Stimulated activated CD4-positive, alpha-beta T cell treated with anti-CD3 and anti-CD28 coated beads, Interleukin-12 subunit alpha, Interleukin-12 subunit beta, amount 100 ng/mL, for 24 hours (primary cell): ENCODE results near the gene KIAA1671.
"Not testable (repeated sequence)": the region's sequence is repeated elsewhere in the genome, so short reads cannot be mapped to it uniquely, and the experiment has no call there.

Experiments used
- DNase-seq, 2 experiments: peaks; one replicate each; pipeline ENCODE4 v3.0.0-alpha.2; 2020; ENCODE audit warnings: low read depth in 2 of 2

Gene KIAA1671

DNA sequence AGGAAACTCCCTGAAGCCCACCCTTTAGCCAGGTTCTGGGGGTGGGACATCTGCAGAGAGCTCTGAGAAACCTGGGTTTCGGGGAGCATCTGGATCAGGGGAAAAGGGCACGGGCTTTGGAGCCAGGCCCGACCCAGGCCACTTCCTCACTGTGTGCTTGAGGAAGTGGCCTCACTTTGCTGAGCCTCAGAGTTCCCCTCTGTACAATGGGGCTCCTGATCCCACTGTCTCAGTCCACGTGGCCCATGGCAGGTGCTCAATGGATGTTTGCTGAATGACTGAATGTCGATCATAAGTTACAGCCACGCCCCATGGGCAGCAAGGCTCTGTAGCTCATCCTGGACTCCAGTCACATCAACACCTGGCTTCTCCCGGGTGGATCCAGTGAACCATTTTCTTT lies 248.5 kb downstream of the KIAA1671 start:
- no peak for DNase-seq

GRCh38 chr22:25201557-25202273 lies 249.2 kb downstream of the KIAA1671 start:
- no peak for DNase-seq

DNA sequence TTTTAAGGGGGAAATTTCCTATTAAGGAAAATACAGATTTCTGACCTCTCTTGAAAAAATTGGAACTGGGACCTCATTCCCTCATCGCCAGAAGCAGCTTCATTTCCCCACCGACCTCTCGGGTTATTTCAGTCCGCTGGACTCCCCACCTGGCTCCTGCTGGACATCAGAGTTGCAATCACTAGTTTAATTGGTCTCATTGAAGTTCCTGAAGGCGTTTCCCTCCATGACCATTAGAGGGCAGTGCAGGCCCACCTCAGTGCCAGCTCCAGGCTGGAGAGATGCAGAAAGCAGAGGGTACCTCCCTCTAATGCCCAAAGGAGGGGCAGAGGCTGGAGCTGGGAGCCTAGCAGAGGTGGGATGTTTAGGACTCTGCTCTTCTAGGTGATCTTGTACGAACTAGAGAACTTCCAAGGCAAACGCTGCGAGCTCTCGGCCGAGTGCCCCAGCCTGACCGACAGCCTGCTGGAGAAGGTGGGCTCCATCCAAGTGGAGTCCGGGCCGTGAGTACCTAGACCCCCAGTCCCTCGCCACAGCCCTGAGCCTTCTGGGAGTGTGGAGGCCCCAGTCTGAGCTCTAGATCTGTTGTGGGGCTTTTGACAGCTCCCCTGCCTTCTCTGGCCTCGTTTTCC lies 249.9 kb downstream of the KIAA1671 start:
- peak; percentile 33 to 54 for DNase-seq

- DNase-seq: no peak
Measured at GRCh38 chr22:25203082-25203481, 250.6 kb downstream of the KIAA1671 start.

DNA sequence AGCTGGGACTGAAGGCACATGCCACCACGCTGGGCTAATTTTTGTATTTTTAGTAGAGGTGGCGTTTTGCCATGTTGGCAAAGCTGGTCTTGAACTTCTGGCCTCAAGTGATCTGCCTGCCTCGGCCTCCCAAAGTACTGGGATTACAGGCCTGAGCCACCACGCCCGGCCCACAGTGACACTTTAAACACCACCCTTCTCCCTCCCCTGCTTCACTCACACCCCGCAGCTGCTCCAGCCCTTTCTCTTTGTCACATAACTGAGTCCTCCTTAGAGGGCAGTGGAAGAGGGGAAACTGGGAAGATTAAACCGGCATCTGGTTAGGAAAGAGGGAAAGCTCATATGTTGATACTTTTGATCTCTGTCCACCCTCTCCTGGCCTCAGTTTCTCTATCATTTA lies 252.0 kb downstream of the KIAA1671 start:
- DNase-seq: not testable (repeated sequence)

DNA sequence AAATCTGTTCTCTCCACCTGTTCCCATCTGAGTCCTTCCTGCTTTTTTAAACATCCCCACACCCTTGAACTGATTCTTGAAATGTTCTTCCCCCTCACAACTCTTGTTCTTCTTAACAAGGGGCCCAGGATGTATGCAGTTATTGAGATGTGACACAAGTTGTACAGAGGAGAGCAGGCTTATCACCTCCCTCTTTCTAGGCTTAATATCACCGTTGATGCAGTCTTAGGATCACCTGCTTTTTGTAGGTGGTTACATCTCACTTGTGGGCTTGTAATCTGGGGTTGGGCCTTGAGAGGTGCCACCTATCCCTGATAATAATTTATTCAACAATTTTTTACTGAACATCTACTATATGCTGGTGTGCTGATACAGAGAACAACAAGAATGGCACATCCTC lies 253.3 kb downstream of the KIAA1671 start:
- DNase-seq: no peak

GRCh38 chr22:25206998-25207397 lies 254.5 kb downstream of the KIAA1671 start:
- DNase-seq: no peak

GRCh38 chr22:25207553-25208157 lies 255.1 kb downstream of the KIAA1671 start:
- DNase-seq: no peak

- no peak for DNase-seq
Measured at GRCh38 chr22:25208328-25208727, 255.8 kb downstream of the KIAA1671 start.

DNA sequence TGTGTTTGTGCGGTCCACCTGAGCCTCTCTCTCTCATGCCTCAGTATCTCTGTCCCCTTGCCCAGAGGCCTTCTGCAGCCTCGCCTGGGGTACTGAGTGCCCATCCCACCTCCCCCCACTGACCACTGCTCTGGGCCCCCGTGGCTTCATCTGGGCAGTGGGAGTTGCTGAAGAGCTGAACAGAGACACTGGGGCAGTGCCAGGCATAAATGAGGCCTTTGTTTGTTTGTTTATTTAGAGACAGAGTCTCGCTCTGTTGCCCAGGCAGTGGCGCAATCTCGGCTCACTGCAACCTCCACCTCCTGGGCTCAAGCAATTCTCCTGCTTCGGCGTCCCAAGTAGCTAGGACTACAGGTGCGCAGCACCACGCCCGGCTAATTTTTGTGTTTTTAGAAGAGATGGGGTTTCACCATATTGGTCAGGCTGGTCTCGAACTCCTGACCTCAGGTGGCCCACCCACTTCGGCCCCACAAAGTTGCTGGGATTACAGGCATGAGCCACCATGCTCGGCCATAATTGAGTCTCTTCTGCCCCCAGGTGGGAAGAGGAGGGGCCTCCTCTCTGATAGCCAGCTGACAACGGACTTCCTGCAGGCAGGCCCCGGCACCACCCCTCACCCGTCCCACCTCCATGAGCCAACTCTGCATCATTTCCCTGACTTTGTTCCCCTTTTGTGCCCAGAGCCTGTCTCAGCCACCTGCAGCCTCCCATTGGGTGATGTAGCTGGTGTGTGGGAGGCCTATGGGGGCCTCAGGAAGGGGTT lies 256.4 kb downstream of the KIAA1671 start:
- DNase-seq: no peak

DNA sequence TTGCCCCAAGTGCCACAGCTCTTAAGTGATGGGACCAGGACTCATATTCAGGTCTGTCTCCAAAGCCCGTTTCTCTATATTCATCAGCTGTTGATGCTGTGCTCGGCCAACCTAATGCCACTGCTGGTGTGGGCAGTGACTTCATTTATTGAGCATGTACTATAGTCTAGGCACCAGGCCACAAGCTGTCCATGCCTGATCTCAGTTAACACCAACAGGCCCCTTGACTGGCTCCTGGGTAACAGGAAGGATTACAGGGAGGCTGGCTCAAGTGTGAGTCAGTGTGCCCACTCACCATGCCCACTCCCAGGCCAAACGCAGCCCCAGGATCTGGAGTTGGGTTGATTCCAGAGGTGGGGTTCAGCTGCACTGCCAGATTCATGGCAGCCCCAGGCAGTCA lies 258.3 kb downstream of the KIAA1671 start:
- DNase-seq: no peak

GRCh38 chr22:25212337-25212736 lies 259.8 kb downstream of the KIAA1671 start:
- DNase-seq: no peak

DNA sequence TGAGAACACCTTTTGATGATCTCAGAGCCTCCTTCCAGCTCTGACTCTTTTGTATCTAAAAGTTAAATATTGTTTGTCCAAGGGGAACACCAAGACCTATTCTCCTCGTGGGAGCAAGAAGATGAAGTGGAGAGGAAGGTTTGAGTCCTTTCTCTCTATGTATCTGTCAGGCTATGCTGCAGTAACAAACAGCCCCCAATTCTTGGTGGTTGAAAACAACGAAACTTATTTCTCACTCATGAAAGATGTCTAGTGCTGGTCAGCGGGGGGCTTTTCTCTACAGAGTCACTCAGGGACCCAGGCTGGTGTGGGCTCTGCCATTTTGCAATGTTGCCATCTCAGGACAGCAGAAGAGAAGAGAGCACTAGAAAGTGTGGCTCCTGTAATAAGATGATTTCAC lies 260.7 kb downstream of the KIAA1671 start:
- DNase-seq: no peak

DNA sequence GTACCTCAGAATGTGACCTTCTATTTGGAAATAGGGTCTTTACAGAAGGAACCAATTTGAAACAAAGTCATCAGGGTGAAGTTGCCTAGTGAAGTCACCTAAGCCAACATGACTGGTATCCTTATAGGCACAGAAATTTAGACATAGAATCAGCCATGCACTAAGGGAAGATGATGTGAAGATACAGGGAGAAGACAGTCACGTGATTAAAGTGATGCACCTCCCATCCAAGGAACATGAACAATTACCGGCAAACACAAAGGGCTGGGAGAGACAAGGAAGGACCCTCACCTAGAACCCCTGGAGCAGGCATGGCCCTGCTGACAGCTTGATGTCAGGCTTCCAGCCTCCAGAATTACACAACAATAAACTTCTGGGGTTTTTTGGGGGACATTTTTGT lies 263.7 kb downstream of the KIAA1671 start:
- no peak for DNase-seq

DNA sequence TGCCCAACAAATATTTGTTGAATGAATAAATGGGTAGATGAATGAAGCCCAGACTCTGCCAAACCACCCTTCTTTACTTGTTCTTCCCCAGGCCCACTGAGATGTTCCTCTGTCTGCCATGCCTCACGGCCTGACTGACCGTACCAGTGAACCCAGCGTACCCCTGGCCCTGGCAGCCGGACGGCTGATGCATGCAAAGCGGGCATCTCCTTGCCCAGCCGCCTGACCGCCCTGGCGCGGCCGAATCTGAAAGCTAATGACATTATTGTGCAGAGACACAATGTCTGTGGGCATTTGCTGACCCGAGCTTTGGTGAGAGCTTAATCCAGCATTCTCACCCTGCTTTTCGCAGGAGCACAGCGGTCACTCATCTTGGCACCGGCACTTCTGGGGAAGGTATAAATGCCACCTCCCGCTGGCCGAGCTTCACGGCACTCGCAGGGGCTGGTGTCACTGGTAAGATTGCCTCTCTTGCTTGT lies 266.7 kb downstream of the KIAA1671 start, which contains the start of gene CRYBB2:
Gene CRYBB2 (plus strand): TSS at position 429 of the 479 bp plus-strand sequence. CDS start 1,791 bp downstream, outside the sequence.
- no peak for DNase-seq

GRCh38 chr22:25219948-25220442 lies 267.5 kb downstream of the KIAA1671 start:
- no peak for DNase-seq

- no peak for DNase-seq
Measured at GRCh38 chr22:25221790-25222189, 269.3 kb downstream of the KIAA1671 start.

DNA sequence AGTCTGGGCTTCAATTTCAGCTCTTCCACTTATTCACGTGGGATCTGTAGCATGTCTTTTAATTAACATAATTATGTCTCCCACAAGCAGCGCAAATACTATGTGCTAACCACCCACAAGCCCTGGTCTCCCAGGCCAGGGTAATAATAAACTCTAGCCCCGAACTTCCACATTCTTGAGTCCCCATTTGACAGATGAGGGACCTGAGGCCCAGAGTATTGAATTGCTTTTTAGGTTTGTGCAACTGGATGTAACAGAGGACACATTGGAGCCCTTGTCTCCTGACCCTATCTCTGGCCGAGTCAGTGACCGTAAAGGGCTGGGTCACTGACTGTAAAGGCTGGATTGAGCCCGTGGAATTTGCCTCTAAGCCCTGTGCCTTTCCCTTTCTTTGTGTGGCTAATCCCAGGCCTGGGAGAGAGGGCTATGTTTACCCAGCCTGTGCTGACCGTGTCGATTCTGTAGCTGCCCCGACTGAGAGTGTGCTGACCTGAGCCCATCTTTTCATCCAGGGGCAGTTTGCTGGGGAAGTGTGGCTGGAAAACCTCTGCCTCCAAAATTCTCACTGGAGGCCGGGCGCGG lies 270.8 kb downstream of the KIAA1671 start:
- DNase-seq: no peak

GRCh38 chr22:25228822-25229221 lies 276.3 kb downstream of the KIAA1671 start:
- DNase-seq: no peak

DNA sequence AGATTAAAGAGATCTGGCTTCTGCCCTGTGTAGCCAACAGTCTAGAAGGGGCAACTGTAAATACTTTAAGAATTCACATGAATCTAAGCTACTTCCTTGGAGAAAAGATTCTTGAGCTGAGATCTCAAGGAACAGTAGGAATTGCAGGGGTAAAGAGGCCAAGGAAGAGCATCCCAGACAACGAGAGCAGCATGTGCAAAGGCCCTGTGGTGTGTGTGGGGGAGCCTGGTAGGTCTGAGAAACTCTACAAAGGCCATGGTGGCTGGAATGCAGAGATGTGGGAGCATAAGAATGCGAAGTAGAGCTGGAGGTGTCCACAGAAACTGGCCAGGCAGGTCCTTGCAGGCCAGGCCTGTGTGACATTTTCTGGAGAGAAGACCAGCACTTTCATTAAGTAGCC lies 278.2 kb downstream of the KIAA1671 start:
- DNase-seq: not testable (repeated sequence)

DNA sequence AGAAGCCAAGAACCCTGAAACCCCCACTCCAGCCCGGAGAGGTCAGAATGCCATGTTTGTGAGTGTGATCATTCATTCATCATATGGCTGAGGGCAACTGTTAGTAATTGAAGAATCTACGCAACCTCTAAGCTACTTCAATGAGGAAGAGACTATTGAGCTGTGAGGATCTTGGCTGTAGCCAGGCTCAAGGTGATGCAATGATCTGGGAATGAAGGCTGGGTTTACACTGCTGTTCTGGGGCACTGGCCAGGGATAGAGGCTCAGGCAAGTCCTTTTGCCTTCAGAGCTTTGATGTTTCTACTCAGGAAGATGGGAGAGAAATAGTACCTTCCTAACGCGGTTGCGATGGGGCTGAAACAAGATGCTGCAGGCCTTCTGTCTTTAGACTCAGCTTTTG lies 279.8 kb downstream of the KIAA1671 start:
- no peak for DNase-seq

GRCh38 chr22:25233706-25234105 lies 281.2 kb downstream of the KIAA1671 start:
- DNase-seq: not testable (repeated sequence)
